ENCODE data around the gene TIMM13. TPM values are rescaled to one million over a fixed set of nuclear protein-coding genes. Genes with fewer than 3 reads are reported as not detected.

The TIMM13 gene
- total RNA-seq, 4 donors from 2014 or later: 46.2 to 65.7 (median 53.8) TPM

GRCh38 chr19:2411709-2412108, 15.7 kb downstream of the TIMM13 start:
- TF ChIP-seq CTCF (IDR thresholded peaks at IDR 0.05) (no peak), POLR2A (IDR thresholded peaks at IDR 0.05) (no peak)
- H3K27ac ChIP-seq: no peak overlapping the region
- H3K9me3 ChIP-seq: peaks cover 0 to 7% (median 5%) of the 10 kb centered on the region in 3 donors
- no peak overlapping the region for H3K4me3 ChIP-seq
- intact Hi-C loops (cut with DNase I): no loop called here
- H3K36me3 ChIP-seq: peaks cover 0 to 6% (median 0%) of the 10 kb centered on the region in 3 donors
- no peak for DNase-seq
- H3K27me3 ChIP-seq: peaks cover 0 to 29% (median 0%) of the 10 kb centered on the region in 4 donors
- WGBS, 2 donors: 83 to 84% methylated on average over 8 of the region's 8 CpGs
- no peaks in the 10 kb centered on the region for H3K4me1 ChIP-seq

GRCh38 chr19:2410023-2410422, 17.4 kb downstream of the TIMM13 start:
- no peak overlapping the region for H3K4me3 ChIP-seq
- H3K9me3 ChIP-seq: peaks cover 0 to 7% (median 5%) of the 10 kb centered on the region in 3 donors
- no peaks in the 10 kb centered on the region for H3K4me1 ChIP-seq
- TF ChIP-seq POLR2A (IDR thresholded peaks at IDR 0.05) (no peak), CTCF (IDR thresholded peaks at IDR 0.05) (no peak)
- no peak overlapping the region for H3K27ac ChIP-seq
- H3K27me3 ChIP-seq: peaks cover 0 to 29% (median 0%) of the 10 kb centered on the region in 4 donors
- DNase-seq: no peak
- no peaks in the 10 kb centered on the region for H3K36me3 ChIP-seq
- intact Hi-C loops (cut with DNase I): no loop called here
- WGBS, 2 donors: 92 to 97% methylated on average over 2 to 4 of the region's 7 CpGs

- peaks cover 0 to 29% (median 0%) of the 10 kb centered on the region in 4 donors for H3K27me3 ChIP-seq
- H3K27ac ChIP-seq: no peak overlapping the region
- H3K36me3 ChIP-seq: no peaks in the 10 kb centered on the region
- 74 to 88% methylated on average over 6 to 7 of the region's 7 CpGs for WGBS, 2 donors
- H3K4me1 ChIP-seq: no peaks in the 10 kb centered on the region
- peaks cover 0 to 7% (median 5%) of the 10 kb centered on the region in 3 donors for H3K9me3 ChIP-seq
- no peak overlapping the region for H3K4me3 ChIP-seq
- DNase-seq: no peak
- TF ChIP-seq POLR2A (IDR thresholded peaks at IDR 0.05): no peak
- TF ChIP-seq CTCF (IDR thresholded peaks at IDR 0.05): no peak
- intact Hi-C loops (cut with DNase I): no loop called here
Measured at GRCh38 chr19:2409352-2409912, 18.0 kb downstream of the TIMM13 start.

GRCh38 chr19:2408247-2408646, 19.1 kb downstream of the TIMM13 start:
- no peak for DNase-seq
- Histone ChIP-seq H3K4me3 (no peak overlapping the region), H3K27ac (no peak overlapping the region), H3K27me3 (peaks cover 0 to 29% (median 0%) of the 10 kb centered on the region in 4 donors), H3K36me3 (no peaks in the 10 kb centered on the region), H3K9me3 (peaks cover 0 to 7% (median 5%) of the 10 kb centered on the region in 3 donors), H3K4me1 (no peaks in the 10 kb centered on the region)
- 82 to 89% methylated on average over 10 to 17 of the region's 25 CpGs for WGBS, 2 donors
- intact Hi-C loops (cut with DNase I): no loop called here
- TF ChIP-seq CTCF (IDR thresholded peaks at IDR 0.05) (no peak), POLR2A (IDR thresholded peaks at IDR 0.05) (no peak)

GRCh38 chr19:2399582-2399981, 27.8 kb downstream of the TIMM13 start:
- Histone ChIP-seq H3K27ac (no peak overlapping the region), H3K4me1 (no peaks in the 10 kb centered on the region), H3K27me3 (peaks cover 0 to 24% (median 0%) of the 10 kb centered on the region in 4 donors), H3K4me3 (no peak overlapping the region), H3K9me3 (no peaks in the 10 kb centered on the region), H3K36me3 (no peaks in the 10 kb centered on the region)
- 92 to 100% methylated on average over 4 of the region's 4 CpGs for WGBS, 2 donors
- intact Hi-C loops (cut with DNase I): loop anchor here (10.0 kb wide), 2 partner anchors 115 to 245 kb away; partner anchors contain the start of genes AP3D1 and PEAK3
- TF ChIP-seq POLR2A (IDR thresholded peaks at IDR 0.05) (no peak), CTCF (IDR thresholded peaks at IDR 0.05) (no peak)
- DNase-seq: no peak
